Testis (tissue), 2 donors: ENCODE measurements around the gene PCLAF.

ENCODE experiments used
- CTCF ChIP-seq, 3 experiments: fragments of 450-650 bp in 2 of 3; fragments of 200-600 bp in 1 of 3; sonication (generic) in 1 of 3; IDR thresholded peaks; one replicate each; pipeline ENCODE4 v1.5.1; 2016 to 2019; ENCODE audit warnings: antibody characterized with exemption in 3 of 3, mild to moderate bottlenecking in 2 of 3, moderate library complexity in 1 of 3
- POLR2A ChIP-seq: fragments of 450-650 bp; IDR thresholded peaks from one replicate; pipeline ENCODE4 v1.6.1; 2017; ENCODE audit warnings: antibody characterized with exemption, mild to moderate bottlenecking, moderate library complexity

DNA sequence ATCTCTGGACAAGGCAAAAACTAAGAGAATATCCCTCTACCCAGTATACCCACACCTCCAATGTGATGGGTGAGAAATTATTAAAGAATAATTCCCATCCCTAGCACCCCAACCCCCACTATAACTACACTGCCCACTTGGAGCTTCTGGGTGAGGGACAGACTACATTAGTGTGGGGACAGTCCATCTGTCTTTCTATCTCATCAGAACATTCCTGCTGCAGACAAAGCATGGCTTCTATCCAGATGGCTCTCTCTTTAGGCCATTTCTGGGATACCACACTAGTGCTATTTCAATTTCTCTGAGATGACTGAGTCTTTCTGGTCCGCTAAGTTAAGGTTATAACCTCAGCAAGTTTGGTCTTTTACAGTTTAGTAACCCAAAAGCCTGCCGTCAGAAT is 31.9 kb downstream of the PCLAF start:
- TF ChIP-seq CTCF (IDR thresholded peaks at IDR 0.05), result no peak
- no peak for TF ChIP-seq POLR2A
